H9 (cell line): Measurements from ENCODE around the gene TTC17. TPM values are rescaled to one million over a fixed set of nuclear protein-coding genes. Genes with fewer than 3 reads are reported as not detected.

ENCODE experiments used
- DNase-seq: peaks from one replicate; pipeline ENCODE4 v3.0.0-alpha.2; 2017
- H2AFZ ChIP-seq: one replicate; pipeline ENCODE4 v1.6.1; 2013; ENCODE audit warnings: mild to moderate bottlenecking, low read length, control low read depth, moderate library complexity
- H2AK5ac ChIP-seq: 2 replicates; pipeline ENCODE4 v1.6.1; 2013; ENCODE audit warnings: low read length, control low read depth, mixed read lengths; ENCODE audit not compliant: insufficient read length
- H2BK120ac ChIP-seq: one replicate; pipeline ENCODE4 v1.6.1; 2013; ENCODE audit warnings: low read depth, mild to moderate bottlenecking, low read length, control low read depth, inconsistent platforms; ENCODE audit not compliant: poor library complexity, severe bottlenecking
- H2BK12ac ChIP-seq: 2 replicates; pipeline ENCODE4 v1.6.1; 2013; ENCODE audit warnings: low read length, control low read depth, mixed read lengths, low read depth; ENCODE audit not compliant: insufficient read length
- H2BK15ac ChIP-seq: 2 replicates; pipeline ENCODE4 v1.6.1; 2013; ENCODE audit warnings: low read depth, low read length, control low read depth
- H2BK20ac ChIP-seq: one replicate; pipeline ENCODE4 v1.6.1; 2013; ENCODE audit warnings: low read depth, mild to moderate bottlenecking, low read length, control low read depth, inconsistent platforms; ENCODE audit not compliant: poor library complexity, severe bottlenecking
- H2BK5ac ChIP-seq: 2 replicates; pipeline ENCODE4 v1.6.1; 2013; ENCODE audit warnings: low read length, control low read depth, mixed read lengths; ENCODE audit not compliant: insufficient read length
- H3K14ac ChIP-seq: 2 replicates; pipeline ENCODE4 v1.6.1; 2013; ENCODE audit warnings: low read length, control low read depth; ENCODE audit not compliant: insufficient read depth
- H3K18ac ChIP-seq: 2 replicates; pipeline ENCODE4 v1.6.1; 2013; ENCODE audit warnings: low read depth, mild to moderate bottlenecking, mixed read lengths, low read length, control low read depth; ENCODE audit not compliant: insufficient read length
- H3K23ac ChIP-seq: 2 replicates; pipeline ENCODE4 v1.6.1; 2013; ENCODE audit warnings: low read length, control low read depth, mixed read lengths, low read depth; ENCODE audit not compliant: insufficient read length
- H3K23me2 ChIP-seq: 2 replicates; pipeline ENCODE4 v1.6.1; 2013; ENCODE audit warnings: low read depth, mild to moderate bottlenecking, mixed read lengths, low read length, control low read depth; ENCODE audit not compliant: insufficient read length, poor library complexity, severe bottlenecking
- H3K27ac ChIP-seq: 2 replicates; pipeline ENCODE4 v1.5.1; 2013; ENCODE audit warnings: low read length, control low read depth, mixed read lengths, low read depth; ENCODE audit not compliant: insufficient read length
- H3K27me3 ChIP-seq: 2 replicates; pipeline ENCODE4 v1.6.1; 2013; ENCODE audit warnings: low read length, control low read depth, inconsistent platforms; ENCODE audit not compliant: insufficient read depth
- H3K4ac ChIP-seq: 2 replicates; pipeline ENCODE4 v1.6.1; 2013; ENCODE audit warnings: low read depth, mild to moderate bottlenecking, control low read depth, inconsistent platforms, low read length, moderate library complexity
- H3K4me1 ChIP-seq: 2 replicates; pipeline ENCODE4 v1.6.1; 2013; ENCODE audit warnings: low read length, control low read depth, inconsistent platforms; ENCODE audit not compliant: insufficient read depth
- H3K4me2 ChIP-seq: 2 replicates; pipeline ENCODE4 v1.6.1; 2013; ENCODE audit warnings: low read length, control low read depth, mixed read lengths; ENCODE audit not compliant: insufficient read length, insufficient read depth
- H3K56ac ChIP-seq: 2 replicates; pipeline ENCODE4 v1.6.1; 2013; ENCODE audit warnings: low read depth, mild to moderate bottlenecking, mixed read lengths, low read length, control low read depth; ENCODE audit not compliant: insufficient read length
- H3K79me1 ChIP-seq: 2 replicates; pipeline ENCODE4 v1.6.1; 2013; ENCODE audit warnings: low read depth, mild to moderate bottlenecking, moderate library complexity, low read length, control low read depth, inconsistent platforms; ENCODE audit not compliant: insufficient read depth, poor library complexity, severe bottlenecking
- H3K79me2 ChIP-seq: 2 replicates; pipeline ENCODE4 v1.6.1; 2013; ENCODE audit warnings: low read length, control low read depth, inconsistent platforms; ENCODE audit not compliant: insufficient read depth
- H3K9ac ChIP-seq: 2 replicates; pipeline ENCODE4 v1.6.1; 2013; ENCODE audit warnings: low read length, control low read depth, mixed read lengths; ENCODE audit not compliant: insufficient read length; ENCODE audit errors: extremely low read depth
- H3K9me3 ChIP-seq: one replicate; pipeline ENCODE4 v1.6.1; 2013; ENCODE audit warnings: low read depth, low read length, inconsistent platforms; ENCODE audit not compliant: control insufficient read depth
- H3T11ph ChIP-seq: one replicate; pipeline ENCODE4 v1.6.1; 2013; ENCODE audit warnings: mild to moderate bottlenecking, low read length, control low read depth, inconsistent platforms
- H4K20me1 ChIP-seq: one replicate; pipeline ENCODE4 v1.6.1; 2013; ENCODE audit not compliant: control insufficient read depth, insufficient read length, insufficient read depth
- H4K5ac ChIP-seq: 2 replicates; pipeline ENCODE4 v1.6.1; 2013; ENCODE audit warnings: low read depth, mild to moderate bottlenecking, mixed read lengths, low read length, control low read depth; ENCODE audit not compliant: insufficient read length
- H4K8ac ChIP-seq: replicated peaks from 2 replicates; pipeline ENCODE4 v1.6.1; 2013; ENCODE audit warnings: low read length, control low read depth, mixed read lengths, low read depth; ENCODE audit not compliant: insufficient read length
- H4K91ac ChIP-seq: 2 replicates; pipeline ENCODE4 v1.6.1; 2013; ENCODE audit warnings: low read depth, mild to moderate bottlenecking, moderate library complexity, mixed read lengths, low read length, control low read depth; ENCODE audit not compliant: insufficient read length
- H3K27ac Mint-ChIP-seq, 3 experiments: 2 replicates in 2 of 3; 3 replicates in 1 of 3; pipeline ENCODE4 v1.8.0; 2020 to 2021; ENCODE audit warnings: mixed read lengths in 3 of 3, mild to moderate bottlenecking in 1 of 3, moderate library complexity in 1 of 3
- H3K27me3 Mint-ChIP-seq: 2 replicates; pipeline ENCODE4 v1.8.0; 2021; ENCODE audit warnings: low read depth, mild to moderate bottlenecking, moderate library complexity, mixed read lengths
- H3K36me3 Mint-ChIP-seq, 3 experiments: 2 replicates in 2 of 3; 3 replicates in 1 of 3; pipeline ENCODE4 v1.8.0; 2020 to 2021; ENCODE audit warnings: low read depth in 3 of 3, mixed read lengths in 3 of 3; ENCODE audit not compliant: insufficient read depth in 1 of 3
- H3K4me1 Mint-ChIP-seq, 2 experiments: 2 replicates each; pipeline ENCODE4 v1.8.0; 2020; ENCODE audit warnings: mixed read lengths in 2 of 2
- H3K4me3 Mint-ChIP-seq, 2 experiments: 2 replicates in 1 of 2; 3 replicates in 1 of 2; pipeline ENCODE4 v1.8.0; 2020 to 2021; ENCODE audit warnings: mild to moderate bottlenecking in 2 of 2, mixed read lengths in 2 of 2, moderate library complexity in 1 of 2
- H3K9me3 Mint-ChIP-seq, 2 experiments: 2 replicates in 1 of 2; 3 replicates in 1 of 2; pipeline ENCODE4 v1.8.0; 2020; ENCODE audit warnings: mild to moderate bottlenecking in 2 of 2, mixed read lengths in 2 of 2, moderate library complexity in 1 of 2
- CTCF ChIP-seq: fragments of 200-600 bp; sonication (generic); conservative IDR thresholded peaks from 3 replicates; pipeline ENCODE4 v1.8.0; 2021; ENCODE audit warnings: antibody characterized with exemption, mild to moderate bottlenecking
- WGBS: extraction: QIAGEN DNeasy Blood & Tissue Kit; methylation state at CpG from one replicate; pipeline ENCODE4 v1.1.7; 2013; ENCODE audit warnings: missing lambda C conversion rate, low lambda C conversion rate, mixed read lengths; ENCODE audit not compliant: insufficient read length; ENCODE audit errors: extremely low coverage; 5-methylcytosine and 5-hydroxymethylcytosine counted together
- total RNA-seq: library from RNA; stranded (reverse); gene quantifications from 2 replicates; pipeline ENCODE4 v1.2.1, GENCODE V29; 2021

Gene TTC17
- total RNA-seq, 1 experiment from 2014 or later, result 68.5 TPM

GRCh38 chr11:43378897-43379296, 20.2 kb downstream of the TTC17 start:
- H3K4me3 Mint-ChIP-seq, result no peak overlapping the region
- H2AFZ ChIP-seq, result no peak overlapping the region
- no CpG with 5 or more reads among the region's 3 CpGs for WGBS
- H4K20me1 ChIP-seq, result no peaks in the 10 kb centered on the region
- no peak overlapping the region for H2AK5ac ChIP-seq
- no peaks in the 10 kb centered on the region for H3K27me3 Mint-ChIP-seq
- H2BK20ac ChIP-seq, result no peak overlapping the region
- H3K9me3 Mint-ChIP-seq, result no peaks in the 10 kb centered on the region
- no peak overlapping the region for H2BK15ac ChIP-seq
- no peak overlapping the region for H3K27ac ChIP-seq
- H4K5ac ChIP-seq, result no peak overlapping the region
- H3K9ac ChIP-seq, result no peak overlapping the region
- H3K9me3 ChIP-seq, result no peaks in the 10 kb centered on the region
- DNase-seq, result no peak
- H3K79me2 ChIP-seq, result no peaks in the 10 kb centered on the region
- H2BK5ac ChIP-seq, result no peak overlapping the region
- H3K36me3 Mint-ChIP-seq, result peaks cover 3 to 9% (median 5%) of the 10 kb centered on the region in 3 experiments; a peak in 5 of 7 replicates
- H3K56ac ChIP-seq, result no peak overlapping the region
- no peak overlapping the region for H3K4ac ChIP-seq
- no peak overlapping the region for H2BK120ac ChIP-seq
- H3K4me1 Mint-ChIP-seq, result peaks cover 10 to 20% of the 10 kb centered on the region in 2 experiments
- peaks cover 3% of the 10 kb centered on the region; the same call in 1 of the 2 replicates for H3K4me1 ChIP-seq
- no peak overlapping the region for H3K23ac ChIP-seq
- no peak overlapping the region for H2BK12ac ChIP-seq
- H3K14ac ChIP-seq, result no peak overlapping the region
- H3K27ac Mint-ChIP-seq, result no peak overlapping the region
- H3T11ph ChIP-seq, result no peak overlapping the region
- no peak overlapping the region for H3K18ac ChIP-seq
- no peak overlapping the region for H4K91ac ChIP-seq
- no peak for TF ChIP-seq CTCF
- no peak overlapping the region for H4K8ac ChIP-seq
- H3K23me2 ChIP-seq, result no peaks in the 10 kb centered on the region
- H3K27me3 ChIP-seq, result no peaks in the 10 kb centered on the region
- H3K79me1 ChIP-seq, result peaks cover 4% of the 10 kb centered on the region
- H3K4me2 ChIP-seq, result no peak overlapping the region
